Measurements from ENCODE around the gene CFAP99.

CFAP99 gene

GRCh38 chr4:2393353-2394270, 25.1 kb upstream of the CFAP99 start:
- no peak for DNase-seq

DNA sequence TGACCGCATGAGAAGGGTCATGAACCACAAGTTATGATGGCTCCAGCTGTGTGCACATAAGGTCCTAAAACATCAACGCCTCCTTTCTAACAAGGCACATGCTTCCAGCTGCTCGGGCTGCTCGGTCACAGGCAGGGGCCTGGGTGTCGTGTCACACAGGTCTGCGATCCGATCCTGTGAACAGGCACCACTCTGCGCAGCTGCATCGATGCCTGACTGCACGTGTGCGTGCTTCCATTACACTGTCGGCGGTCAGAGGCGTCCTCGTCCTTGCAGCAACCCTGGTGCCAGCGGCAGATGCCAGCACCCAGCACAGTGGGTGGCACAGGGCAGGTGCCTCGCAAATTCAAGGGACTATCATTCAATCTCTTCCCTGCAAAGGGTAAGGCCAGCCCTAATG, 24.2 kb upstream of the CFAP99 start:
- no peak for DNase-seq

- no peak for DNase-seq
These were observed 23.7 kb upstream of the CFAP99 start for GRCh38 chr4:2395038-2395437.

GRCh38 chr4:2395584-2395983, 23.2 kb upstream of the CFAP99 start:
- DNase-seq, result no peak

GRCh38 chr4:2396781-2397368, 21.9 kb upstream of the CFAP99 start:
- no peak for DNase-seq

GRCh38 chr4:2397596-2398379, 21.0 kb upstream of the CFAP99 start:
- DNase-seq, result no peak

- no peak for DNase-seq
These were observed 19.5 kb upstream of the CFAP99 start for GRCh38 chr4:2399216-2399615.

DNA sequence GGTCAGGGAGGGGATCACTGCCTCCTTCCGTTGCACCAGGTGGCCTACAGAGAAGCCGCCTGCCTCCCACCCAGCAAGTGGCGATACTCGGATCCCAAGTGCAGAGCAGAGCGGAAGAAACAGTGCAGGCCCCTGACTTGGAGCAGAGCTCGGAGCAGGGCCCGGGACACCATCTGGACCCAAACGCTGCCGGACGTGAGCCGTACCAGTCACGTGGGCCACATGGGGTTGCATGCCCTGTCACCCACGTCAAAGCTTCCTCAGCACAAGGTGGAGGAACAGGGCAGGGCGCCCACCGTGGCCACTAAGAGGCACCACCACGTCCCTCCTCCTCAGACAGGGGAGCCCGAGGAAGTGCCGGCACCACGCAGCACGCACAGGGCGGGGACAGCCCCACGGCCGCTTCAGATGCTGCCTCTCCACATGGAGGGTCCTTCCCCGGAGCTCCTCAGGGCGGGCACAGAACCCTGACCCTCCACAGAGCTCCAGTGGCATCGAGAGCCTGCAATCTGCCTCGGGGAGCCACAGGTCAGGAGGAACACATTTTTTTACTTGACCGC, 19.0 kb upstream of the CFAP99 start:
- no peak for DNase-seq

DNA sequence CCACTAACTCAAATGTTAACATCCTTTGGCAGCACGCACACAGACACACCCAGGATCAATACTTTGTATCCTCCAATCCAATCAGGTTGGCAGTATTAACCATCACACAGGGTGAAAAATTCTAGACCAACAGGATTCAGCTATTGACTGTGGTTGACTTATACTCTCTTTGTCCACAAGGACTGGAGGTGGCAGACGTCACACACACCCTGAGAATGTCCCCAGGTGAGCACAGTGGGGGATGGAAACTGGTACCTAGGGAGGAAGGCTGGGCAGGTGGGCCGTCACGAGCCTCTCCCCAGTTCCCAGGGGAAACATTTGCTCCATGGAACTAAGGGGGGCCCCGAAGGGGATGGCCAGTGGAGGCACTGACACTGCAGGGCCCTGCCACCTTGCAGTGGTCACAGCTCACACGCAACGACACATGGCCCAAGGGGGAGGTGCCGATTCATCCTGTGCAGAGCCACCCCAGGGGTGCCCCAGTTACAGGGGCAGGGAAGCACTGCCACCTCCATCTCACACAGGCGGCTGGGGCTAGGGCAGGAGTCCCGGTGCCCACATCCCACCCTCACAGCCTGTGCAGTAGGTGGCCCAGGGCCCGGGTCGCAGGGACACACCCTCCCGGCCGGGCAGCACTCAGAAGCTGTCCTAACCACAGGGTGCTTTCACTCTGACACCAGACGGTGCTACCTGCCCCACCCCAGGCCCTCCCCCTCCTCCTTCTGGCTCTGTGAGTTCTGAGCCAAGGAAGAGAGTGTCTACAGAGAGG, 17.7 kb upstream of the CFAP99 start:
- no peak for DNase-seq

DNA sequence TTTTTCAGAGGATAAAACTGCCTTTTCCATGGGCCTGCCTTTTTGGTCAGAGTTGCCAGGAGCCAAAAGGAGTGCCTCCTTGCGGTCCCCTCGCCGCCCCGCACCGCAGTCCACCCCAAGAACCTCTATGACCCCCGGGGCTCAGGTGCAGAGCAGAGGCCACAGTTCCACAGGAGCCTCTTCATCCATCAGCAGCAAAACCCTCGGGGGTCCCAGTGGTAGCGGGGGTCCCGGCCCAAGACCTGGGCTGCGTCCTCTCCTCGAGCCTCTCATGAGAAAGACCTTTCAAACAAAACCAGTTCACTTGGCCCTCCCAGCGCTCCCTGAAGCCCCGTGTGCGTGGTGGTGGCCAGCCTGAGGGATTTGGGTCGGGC, 17.2 kb upstream of the CFAP99 start:
- DNase-seq, result no peak

GRCh38 chr4:2402048-2402842, 16.5 kb upstream of the CFAP99 start:
- peak; percentile 64 for DNase-seq

GRCh38 chr4:2402941-2403340, 15.8 kb upstream of the CFAP99 start:
- DNase-seq, result no peak

DNA sequence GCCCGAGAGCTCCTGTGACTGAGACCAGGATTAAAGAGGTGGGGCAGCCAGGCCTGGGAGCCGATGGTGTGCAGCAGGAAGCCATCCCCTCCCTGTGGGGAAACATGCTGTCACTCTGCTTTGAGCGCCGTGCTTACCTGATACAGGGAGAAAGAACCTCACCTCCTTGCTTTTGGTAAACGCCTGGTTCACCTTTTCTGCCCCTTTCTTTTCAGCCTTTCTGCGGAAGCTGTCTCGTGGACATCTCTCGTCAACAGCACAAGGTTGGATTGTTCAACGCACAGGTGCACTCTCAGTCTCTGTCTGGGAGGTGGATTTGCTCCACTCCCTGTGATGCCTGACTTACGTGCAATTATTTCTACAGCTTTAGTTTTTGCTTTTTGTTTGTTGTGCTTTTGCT, 12.3 kb upstream of the CFAP99 start:
- DNase-seq, result no peak

DNA sequence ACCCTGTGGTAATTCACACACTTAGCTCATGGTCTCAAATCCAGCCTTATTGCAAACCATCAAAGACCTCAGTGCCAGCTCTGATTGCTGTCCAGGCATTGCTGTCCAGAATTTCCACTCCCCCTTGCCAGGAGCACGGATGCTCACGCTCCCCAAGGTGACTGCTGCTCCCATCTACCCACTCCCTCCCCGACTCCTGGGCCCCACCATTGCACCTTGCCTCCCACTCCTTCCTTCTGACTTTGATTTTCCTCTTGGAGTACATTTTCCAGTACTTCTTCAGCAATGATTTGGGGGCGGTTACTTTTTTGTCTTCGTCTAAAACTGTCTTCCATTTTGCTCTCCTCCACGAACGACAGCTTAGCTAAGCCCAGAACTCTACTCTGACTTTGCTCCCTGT, 11.8 kb upstream of the CFAP99 start:
- no peak for DNase-seq

DNA sequence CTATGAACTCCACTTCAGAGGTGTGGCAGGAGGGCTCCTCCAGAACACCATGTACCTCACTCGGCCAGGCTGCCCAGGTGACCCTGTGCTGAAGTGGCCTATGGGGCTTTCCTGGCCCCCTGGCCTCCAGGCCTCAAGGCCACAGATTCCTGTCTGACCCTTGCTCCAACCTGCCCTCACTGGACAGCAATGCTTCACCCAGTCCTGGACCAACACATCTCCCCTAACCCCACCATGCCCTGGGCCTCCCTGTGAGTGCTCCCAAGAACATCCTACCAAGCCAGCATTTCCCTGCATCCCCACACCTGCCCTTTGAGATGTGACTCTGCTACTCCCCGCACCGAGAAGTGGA, 10.8 kb upstream of the CFAP99 start:
- no peak for DNase-seq

DNA sequence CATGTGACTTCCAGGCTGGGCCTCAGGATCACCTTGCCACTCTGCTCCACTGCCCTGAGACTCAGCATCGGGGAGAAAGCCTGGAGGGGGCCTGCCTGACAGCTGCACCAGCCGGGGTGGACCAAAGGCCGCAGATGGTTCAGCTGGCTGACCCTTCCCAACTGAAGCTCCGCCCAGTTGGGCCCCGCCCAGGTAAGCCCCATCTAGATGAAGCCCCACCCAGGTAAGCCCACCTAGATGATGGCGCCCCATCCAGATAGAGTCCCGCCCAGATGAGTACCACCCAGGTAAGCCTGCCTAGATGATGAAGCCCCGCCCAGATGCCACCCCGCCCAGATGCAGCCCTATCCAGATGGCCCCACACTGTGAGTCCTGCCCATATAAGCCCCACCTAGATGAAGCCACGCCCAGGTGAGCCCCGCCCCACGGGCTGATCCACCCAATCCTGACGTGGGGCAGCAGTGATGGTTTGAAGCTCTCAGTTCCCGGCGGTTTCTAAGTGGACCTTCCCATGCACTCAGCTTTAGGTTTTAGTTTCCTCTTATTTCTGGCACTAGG, 10.3 kb upstream of the CFAP99 start:
- DNase-seq, result no peak

- no peak for DNase-seq
These were observed 9.8 kb upstream of the CFAP99 start for GRCh38 chr4:2408976-2409375.

- no peak for DNase-seq
These were observed 9.4 kb upstream of the CFAP99 start for GRCh38 chr4:2409381-2409783.

DNA sequence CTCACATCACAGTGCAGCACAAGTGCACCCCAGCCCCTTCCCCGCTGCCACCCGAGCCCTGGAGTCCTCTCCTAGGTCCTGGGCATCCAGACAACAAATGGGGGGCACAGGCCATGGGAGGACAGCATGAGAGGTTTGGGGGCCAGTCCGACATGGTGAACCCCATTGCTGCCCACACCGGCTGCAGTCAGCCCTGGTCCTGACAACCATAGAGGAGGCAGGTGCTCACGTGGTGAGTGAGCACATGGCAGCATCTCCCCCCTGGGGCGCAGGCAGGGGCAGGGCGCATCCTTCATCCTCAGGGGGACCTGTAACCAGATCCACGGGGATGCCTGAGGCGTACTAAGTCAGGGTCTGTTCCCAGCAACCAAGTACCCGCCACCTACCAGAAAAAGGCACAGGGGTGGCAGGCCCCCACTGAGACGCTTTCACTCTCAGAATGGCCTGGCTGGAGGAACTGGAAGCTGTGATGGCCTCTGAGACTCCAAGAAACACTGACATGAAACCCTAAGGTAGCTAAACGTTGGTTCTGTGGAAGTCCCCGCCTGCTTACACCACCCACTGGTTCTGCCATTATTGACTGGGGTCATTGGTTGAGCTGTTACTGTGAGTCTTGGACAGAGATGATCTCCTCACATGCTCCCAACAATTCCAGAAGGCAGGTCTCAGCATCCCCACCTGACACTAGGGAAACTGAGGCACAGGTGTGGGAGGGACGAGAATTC, 6.8 kb upstream of the CFAP99 start:
- no peak for DNase-seq

GRCh38 chr4:2412534-2412884, 6.2 kb upstream of the CFAP99 start:
- DNase-seq, result no peak

Data from NCI-H526 treated with DMSO at 0.1 percent for 48 hours (cell line).